Prostate gland (tissue), 2 donors: ENCODE measurements around the gene SLIT1.

Experiments
- CTCF ChIP-seq, 4 experiments: fragments of 200-600 bp in 2 of 4; fragments of 450-650 bp in 2 of 4; sonication (generic) in 2 of 4; IDR thresholded peaks; 1 replicate in 3 of 4; 2 replicates in 1 of 4; pipeline ENCODE4 v1.5.1; 2016 to 2019; ENCODE audit warnings: antibody characterized with exemption in 4 of 4, mild to moderate bottlenecking in 2 of 4, moderate library complexity in 2 of 4
- POLR2AphosphoS5 ChIP-seq: sonication (generic); formaldehyde crosslinking; IDR thresholded peaks from one replicate; pipeline ENCODE4 v1.6.1; 2017; ENCODE audit warnings: antibody characterized with exemption

DNA sequence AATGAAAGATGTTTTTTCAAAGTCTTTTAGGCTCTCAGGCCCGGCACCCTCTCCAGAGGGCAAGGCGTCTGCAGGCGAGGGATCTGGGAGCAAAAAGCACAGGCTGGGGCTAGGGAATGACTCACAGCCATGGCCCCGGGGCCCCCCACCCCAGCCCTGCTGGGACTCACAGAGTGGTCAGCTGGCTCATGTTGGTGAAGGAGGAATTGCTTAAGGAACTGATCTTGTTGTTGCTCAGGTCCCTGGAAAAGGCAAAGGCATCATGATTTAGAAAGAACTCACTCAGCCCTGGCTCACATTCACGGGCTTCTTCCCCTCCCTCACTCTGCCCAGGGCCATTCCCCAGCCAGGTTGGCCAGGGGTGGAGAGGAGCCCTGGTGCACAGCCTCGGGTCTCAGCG lies 151.5 kb downstream of the SLIT1 start:
- TF ChIP-seq CTCF (IDR thresholded peaks at IDR 0.05) = no peak
- no peak for TF ChIP-seq POLR2AphosphoS5
